T-helper 17 cell (primary cell): Measurements from ENCODE around the gene RANGRF. TPM values are rescaled to one million over a fixed set of nuclear protein-coding genes. Genes with fewer than 3 reads are reported as not detected.

ENCODE experiments used
- ATAC-seq: fragments of 150-1000 bp; cut with Tn5 transposase; 2 replicates; pipeline ENCODE4 v1.10.0; 2021; ENCODE audit warnings: mild to moderate bottlenecking, moderate library complexity
- DNase-seq, 3 donors: peaks; one replicate each; pipeline versions ENCODE4 v3.0.0 to v3.0.0-alpha.2; 2020 to 2021
- H3K9me3 ChIP-seq: one replicate; pipeline ENCODE4 v1.7.0; 2013; ENCODE audit warnings: low read length, mild to moderate bottlenecking; ENCODE audit not compliant: control insufficient read depth, poor library complexity, severe bottlenecking
- H3K27ac Mint-ChIP-seq: one replicate; pipeline ENCODE4 v1.8.0; 2022; ENCODE audit warnings: mild to moderate bottlenecking, moderate library complexity, mixed read lengths
- H3K27me3 Mint-ChIP-seq: one replicate; pipeline ENCODE4 v1.8.0; 2022; ENCODE audit warnings: mixed read lengths
- H3K36me3 Mint-ChIP-seq: one replicate; pipeline ENCODE4 v1.8.0; 2022; ENCODE audit warnings: low read depth, mixed read lengths
- H3K4me1 Mint-ChIP-seq: one replicate; pipeline ENCODE4 v1.8.0; 2022; ENCODE audit warnings: mild to moderate bottlenecking, mixed read lengths
- H3K4me3 Mint-ChIP-seq: one replicate; pipeline ENCODE4 v1.8.0; 2022; ENCODE audit warnings: mild to moderate bottlenecking, moderate library complexity, mixed read lengths
- total RNA-seq, 4 donors: library from RNA in 2 of 4; stranded (reverse) in 2 of 4; gene quantifications; one replicate each; pipeline ENCODE4 v1.2.3 and lab custom pipeline; 2022 to 2026

RANGRF gene
- total RNA-seq, 2 donors from 2014 or later = 27.0 to 36.2 TPM

DNA sequence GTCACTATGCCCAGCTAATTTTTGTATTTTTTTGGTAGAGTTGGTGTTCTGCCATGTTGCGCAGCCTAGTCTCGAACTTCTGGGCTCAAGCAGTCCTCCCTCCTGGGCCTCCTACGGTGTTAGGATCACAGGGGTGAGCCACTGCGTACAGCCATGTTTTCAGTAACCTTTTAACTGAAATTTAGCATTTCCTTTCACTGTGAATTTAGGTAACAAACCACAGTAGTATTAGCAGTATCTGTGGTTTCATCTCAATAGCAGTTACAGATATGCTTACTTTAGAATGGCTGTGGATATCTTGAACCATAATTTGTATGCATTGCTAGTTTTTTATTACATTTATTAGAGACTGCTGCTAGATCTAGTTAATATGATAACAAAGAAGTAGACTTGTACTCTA, 4.3 kb upstream of the RANGRF start:
- no peak for ATAC-seq
- Mint-ChIP-seq H3K4me1 (peaks cover 19% of the 10 kb centered on the region), H3K27me3 (peaks cover 5% of the 10 kb centered on the region), H3K4me3 (peak overlapping the region; percentile 25), H3K27ac (peak overlapping the region; percentile 56), H3K36me3 (no peaks in the 10 kb centered on the region)
- no peaks in the 10 kb centered on the region for H3K9me3 ChIP-seq
- DNase-seq = no peak

DNA sequence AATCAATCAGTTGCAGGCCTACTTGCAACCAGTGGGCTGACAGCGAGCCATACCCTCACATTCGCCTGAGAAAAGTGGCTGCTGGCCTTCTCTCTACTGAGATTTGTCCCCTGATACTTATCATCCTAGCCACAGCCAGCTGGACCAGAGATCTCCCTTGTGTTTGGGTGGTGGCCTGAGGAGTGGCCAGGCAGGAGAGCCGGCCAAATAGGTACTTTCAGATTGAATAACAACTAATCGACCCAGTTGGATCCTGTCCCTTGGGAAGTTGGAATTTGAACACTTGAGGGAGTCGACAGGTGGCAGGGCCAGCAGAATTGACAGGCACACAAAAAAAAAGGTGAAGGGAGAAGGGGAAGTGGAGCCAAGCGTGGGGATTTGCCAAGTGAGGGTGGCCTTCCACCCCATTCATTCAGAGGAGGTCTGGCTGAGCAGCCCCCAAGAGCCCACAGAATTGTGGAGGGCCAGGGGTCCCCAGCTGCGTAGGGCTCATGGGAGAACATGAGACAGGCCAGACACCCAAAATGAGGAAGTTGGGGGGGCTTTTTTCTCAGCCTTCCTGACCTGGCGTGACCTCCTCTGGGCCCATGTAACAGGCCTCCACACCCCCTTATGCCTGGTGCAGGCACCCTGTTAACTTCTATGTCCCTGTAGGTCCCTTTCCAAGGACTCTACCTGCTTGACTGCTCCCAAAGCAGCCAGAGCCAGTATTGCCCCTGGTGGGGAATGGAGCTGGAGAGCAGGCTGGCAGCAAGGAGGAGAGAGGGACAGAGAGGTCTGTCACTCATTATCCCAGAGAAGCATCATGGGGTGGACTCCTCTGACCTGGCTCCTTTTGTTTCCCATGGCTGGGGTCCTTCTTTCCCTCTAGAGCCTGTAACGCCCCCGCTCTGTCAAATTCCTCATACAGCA, 2.9 kb upstream of the RANGRF start:
- ATAC-seq = no peak
- Mint-ChIP-seq H3K27ac (no peak overlapping the region), H3K27me3 (no peaks in the 10 kb centered on the region), H3K36me3 (no peaks in the 10 kb centered on the region), H3K4me1 (peaks cover 31% of the 10 kb centered on the region), H3K4me3 (no peak overlapping the region)
- DNase-seq = no peak
- no peaks in the 10 kb centered on the region for H3K9me3 ChIP-seq

DNA sequence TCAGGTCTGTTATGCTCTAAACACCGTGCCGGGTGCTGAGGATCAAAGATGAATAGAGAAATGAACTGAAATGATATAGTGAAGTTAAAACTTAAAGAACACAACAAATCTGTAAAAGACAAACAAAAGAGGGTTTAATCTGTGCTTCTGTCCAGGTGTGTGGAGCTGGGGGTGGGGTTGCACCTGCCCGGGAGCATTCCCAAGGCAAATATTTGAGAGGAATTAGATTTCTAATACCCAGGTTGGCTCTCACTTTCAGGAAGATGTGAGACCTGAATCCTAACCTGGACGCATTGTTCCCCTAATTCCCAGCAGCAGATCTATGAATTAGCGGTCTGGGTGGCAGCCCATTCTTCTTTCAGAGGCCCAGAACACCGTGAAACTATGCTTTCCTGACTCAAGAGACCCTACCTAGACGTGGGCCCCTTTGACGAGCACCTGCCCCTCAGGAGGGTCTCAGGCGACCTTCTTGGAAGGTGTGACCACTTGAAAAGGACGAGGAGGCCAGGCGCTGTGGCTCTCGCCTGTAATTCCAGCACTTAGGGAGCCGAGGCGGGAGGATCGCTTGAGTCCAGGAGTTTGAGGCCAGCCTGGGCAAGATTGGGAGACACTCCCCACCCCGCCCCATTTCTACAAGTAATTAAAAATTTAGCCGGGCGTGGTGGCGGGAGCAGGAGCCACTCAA, 677 bp upstream of the RANGRF start:
- no peaks in the 10 kb centered on the region for H3K36me3 Mint-ChIP-seq
- no peaks in the 10 kb centered on the region for H3K9me3 ChIP-seq
- H3K4me1 Mint-ChIP-seq = peaks cover 31% of the 10 kb centered on the region
- H3K27ac Mint-ChIP-seq = peak overlapping the region; percentile 94
- H3K4me3 Mint-ChIP-seq = peak overlapping the region; percentile 94
- no peak for ATAC-seq
- no peaks in the 10 kb centered on the region for H3K27me3 Mint-ChIP-seq
- DNase-seq = no peak

DNA sequence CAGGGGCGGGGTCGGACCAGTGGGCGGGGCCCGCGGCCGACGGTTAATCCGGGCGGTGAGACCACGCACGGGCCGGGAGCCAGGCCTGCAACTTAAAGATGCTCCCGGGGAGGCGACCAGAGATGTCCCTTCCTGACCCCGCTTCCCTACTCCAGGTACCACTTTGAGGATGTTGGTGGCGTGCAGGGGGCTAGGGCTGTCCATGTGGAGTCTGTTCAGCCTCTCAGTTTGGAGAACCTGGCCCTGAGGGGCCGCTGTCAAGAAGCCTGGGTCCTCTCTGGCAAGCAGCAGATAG, 580 bp downstream of the RANGRF start:
- Mint-ChIP-seq H3K4me1 (peaks cover 30% of the 10 kb centered on the region), H3K27me3 (no peaks in the 10 kb centered on the region), H3K36me3 (no peaks in the 10 kb centered on the region), H3K4me3 (peak overlapping the region; percentile 94), H3K27ac (peak overlapping the region; percentile 94)
- ATAC-seq (no peak), DNase-seq (peak; percentile 22 to 50 (median 47))
- H3K9me3 ChIP-seq = no peaks in the 10 kb centered on the region

DNA sequence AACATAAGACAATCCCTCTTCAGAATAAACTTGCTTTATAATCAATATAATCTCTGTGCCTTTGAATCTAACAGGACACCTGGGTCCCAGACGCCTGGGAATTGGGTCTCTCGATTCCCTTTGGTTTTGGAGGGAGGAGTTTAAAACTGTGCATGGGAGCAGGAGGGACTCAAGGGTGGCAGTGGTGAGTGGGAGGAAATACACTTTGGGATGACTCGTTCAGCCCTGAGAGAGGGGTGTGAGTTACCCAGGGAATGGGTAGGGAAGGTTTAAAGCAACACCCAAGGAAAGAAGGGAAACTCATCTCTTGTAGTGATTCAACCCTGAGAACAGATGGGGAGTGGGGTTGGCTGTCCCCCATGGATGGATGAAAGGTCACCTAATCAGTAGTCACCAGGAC, 1.6 kb downstream of the RANGRF start:
- H3K36me3 Mint-ChIP-seq = no peaks in the 10 kb centered on the region
- ATAC-seq (no peak), DNase-seq (no peak)
- no peaks in the 10 kb centered on the region for H3K27me3 Mint-ChIP-seq
- H3K9me3 ChIP-seq = no peaks in the 10 kb centered on the region
- H3K4me1 Mint-ChIP-seq = peaks cover 36% of the 10 kb centered on the region
- peak overlapping the region; percentile 94 for H3K4me3 Mint-ChIP-seq
- H3K27ac Mint-ChIP-seq = peak overlapping the region; percentile 69

DNA sequence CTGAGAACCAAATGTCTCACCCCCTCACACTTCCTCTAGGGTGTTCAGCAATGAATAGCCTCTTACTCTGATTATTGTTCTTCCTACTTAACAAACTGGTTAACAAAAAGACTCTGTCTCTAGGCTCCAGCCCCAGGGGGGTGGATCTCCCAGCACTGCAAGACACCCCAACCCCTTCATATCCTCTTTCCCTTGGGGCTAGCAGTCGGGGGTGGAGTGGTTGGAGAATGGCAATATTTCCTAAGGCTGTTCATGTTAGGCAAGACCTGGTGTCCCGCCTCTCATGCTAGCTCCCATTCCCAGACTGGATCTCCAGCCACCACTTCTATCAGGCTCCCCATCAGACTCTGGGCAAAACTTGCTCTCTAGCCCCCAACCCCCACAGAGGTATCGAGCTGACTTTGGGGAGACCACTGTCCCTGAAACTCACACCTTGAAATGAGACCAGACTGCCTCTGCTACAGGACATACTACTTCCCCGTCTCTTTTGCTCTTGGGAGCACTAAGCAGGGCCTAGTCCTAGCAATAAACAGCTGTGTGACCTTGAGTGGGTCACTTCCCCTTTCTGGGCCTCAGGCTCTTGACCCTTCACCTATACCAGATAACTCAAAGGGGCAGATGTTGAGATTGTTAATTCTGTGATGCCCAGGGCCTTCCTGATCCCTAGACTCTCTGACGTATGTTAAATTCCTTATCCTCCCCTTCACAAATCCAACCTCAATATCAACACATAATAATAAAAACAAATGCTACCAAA, 4.3 kb downstream of the RANGRF start:
- no peak for DNase-seq
- Mint-ChIP-seq H3K4me1 (peaks cover 39% of the 10 kb centered on the region), H3K27ac (peak overlapping the region; percentile 49), H3K36me3 (no peaks in the 10 kb centered on the region), H3K27me3 (no peaks in the 10 kb centered on the region), H3K4me3 (no peak overlapping the region)
- ATAC-seq = no peak
- H3K9me3 ChIP-seq = no peaks in the 10 kb centered on the region

DNA sequence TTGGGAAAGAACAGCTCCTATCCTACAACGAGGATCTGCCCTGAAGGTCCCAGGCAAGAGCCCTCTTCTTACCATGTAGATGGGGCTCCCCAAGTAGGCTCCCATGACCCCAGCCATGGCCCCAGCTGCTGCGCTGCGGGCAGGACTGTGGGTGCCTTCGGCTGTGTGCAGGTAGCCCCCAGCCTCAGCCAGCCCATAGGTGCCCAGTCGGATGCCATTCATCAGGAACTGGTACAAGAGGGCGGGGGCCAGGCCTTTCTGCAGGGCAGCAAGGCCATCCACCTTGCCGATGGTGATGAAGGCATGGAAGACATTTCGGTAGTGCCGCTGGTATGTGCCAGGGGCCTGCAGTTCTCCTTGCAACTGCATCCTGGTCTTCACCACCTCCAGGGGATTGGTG, 5.9 kb downstream of the RANGRF start:
- H3K36me3 Mint-ChIP-seq = no peaks in the 10 kb centered on the region
- DNase-seq = no peak
- H3K27me3 Mint-ChIP-seq = no peaks in the 10 kb centered on the region
- H3K27ac Mint-ChIP-seq = peak overlapping the region; percentile 95
- peak overlapping the region; percentile 96 for H3K4me3 Mint-ChIP-seq
- no peaks in the 10 kb centered on the region for H3K9me3 ChIP-seq
- no peak for ATAC-seq
- H3K4me1 Mint-ChIP-seq = peaks cover 34% of the 10 kb centered on the region

DNA sequence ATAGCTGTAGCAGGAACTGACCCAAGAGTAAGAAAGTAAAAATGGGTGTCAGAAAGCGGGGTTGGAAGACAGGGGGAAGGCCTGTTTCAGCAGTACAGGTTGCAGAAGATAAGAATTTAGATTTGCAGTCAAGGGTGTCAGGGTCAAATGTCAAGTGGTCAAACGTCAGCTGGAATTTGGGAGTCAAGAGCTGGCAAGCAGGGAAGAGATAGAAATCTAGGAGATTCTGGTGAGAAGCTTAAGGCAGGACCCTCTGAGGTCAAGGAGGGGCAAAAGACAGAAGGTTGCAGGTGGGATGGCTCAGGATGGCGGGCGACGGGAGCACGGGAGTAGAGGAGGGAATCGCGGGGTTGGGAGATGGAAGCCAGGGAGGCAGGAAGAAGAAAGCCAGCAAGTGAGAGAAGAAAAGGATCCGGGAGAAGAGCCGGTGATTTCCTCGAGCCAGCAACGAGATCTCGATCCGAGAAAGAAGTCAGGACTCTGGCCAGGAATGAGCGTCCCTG, 6.4 kb downstream of the RANGRF start:
- ATAC-seq (no peak), DNase-seq (no peak)
- H3K36me3 Mint-ChIP-seq = no peaks in the 10 kb centered on the region
- H3K27ac Mint-ChIP-seq = peak overlapping the region; percentile 95
- peak overlapping the region; percentile 96 for H3K4me3 Mint-ChIP-seq
- peaks cover 31% of the 10 kb centered on the region for H3K4me1 Mint-ChIP-seq
- H3K27me3 Mint-ChIP-seq = no peaks in the 10 kb centered on the region
- H3K9me3 ChIP-seq = no peaks in the 10 kb centered on the region

DNA sequence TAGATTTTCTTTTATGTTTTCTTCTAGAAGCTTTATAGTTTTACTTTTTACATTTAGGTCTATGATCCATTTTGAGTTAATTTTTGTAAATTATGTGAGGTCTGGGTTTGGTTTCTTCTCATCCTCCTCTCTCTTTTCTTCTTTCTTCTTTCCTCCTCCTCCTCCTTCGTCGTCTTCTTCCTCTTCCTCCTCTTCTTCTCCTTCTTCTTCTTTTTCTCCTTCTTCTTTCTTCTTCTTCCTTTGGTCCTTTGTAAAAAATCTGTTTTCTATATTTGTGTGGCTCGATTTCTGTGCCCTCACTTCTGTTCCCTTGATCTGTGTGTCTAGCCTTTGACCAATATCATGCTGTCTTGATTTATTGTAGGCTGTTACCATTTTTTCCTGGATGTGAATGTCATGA, 11.8 kb downstream of the RANGRF start:
- Mint-ChIP-seq H3K27me3 (peaks cover 5% of the 10 kb centered on the region), H3K27ac (no peak overlapping the region), H3K4me1 (peaks cover 15% of the 10 kb centered on the region), H3K36me3 (no peaks in the 10 kb centered on the region), H3K4me3 (no peak overlapping the region)
- ATAC-seq (no peak), DNase-seq (no peak)
- H3K9me3 ChIP-seq = no peaks in the 10 kb centered on the region

DNA sequence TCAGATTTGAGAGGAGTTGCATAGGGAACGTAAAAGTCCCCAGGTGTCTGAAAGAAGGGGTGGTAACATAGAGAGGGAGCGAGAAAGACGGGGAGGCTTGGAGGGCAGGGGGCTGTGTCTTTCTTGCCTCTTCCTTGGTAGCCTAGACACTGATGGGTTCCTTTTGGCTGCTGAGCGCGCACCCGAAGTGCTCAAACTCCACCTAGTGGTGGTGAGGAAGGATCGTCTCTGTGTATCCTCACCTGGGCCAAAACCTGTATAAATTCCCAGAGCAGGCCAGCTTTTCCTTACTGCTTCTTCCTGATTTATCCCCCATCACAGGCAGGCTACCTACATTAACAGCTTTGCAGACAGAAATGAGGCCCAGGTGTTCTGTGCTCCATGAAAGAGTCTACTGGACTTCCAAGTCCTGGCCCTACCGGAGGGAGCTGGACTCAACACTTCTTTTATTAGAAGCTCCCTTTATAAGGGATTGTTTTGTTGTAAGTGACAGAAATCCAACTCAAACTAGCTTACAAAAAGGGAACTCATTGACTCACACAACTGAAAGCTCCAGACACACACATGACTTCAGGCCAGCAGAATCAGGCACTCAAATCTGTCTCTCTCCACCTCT, 12.3 kb downstream of the RANGRF start:
- Mint-ChIP-seq H3K4me1 (peaks cover 14% of the 10 kb centered on the region), H3K36me3 (no peaks in the 10 kb centered on the region), H3K27ac (no peak overlapping the region), H3K27me3 (peaks cover 5% of the 10 kb centered on the region), H3K4me3 (no peak overlapping the region)
- H3K9me3 ChIP-seq = no peaks in the 10 kb centered on the region
- DNase-seq = peak; percentile 30 to 49 (median 39)
- ATAC-seq = peak; percentile 94

DNA sequence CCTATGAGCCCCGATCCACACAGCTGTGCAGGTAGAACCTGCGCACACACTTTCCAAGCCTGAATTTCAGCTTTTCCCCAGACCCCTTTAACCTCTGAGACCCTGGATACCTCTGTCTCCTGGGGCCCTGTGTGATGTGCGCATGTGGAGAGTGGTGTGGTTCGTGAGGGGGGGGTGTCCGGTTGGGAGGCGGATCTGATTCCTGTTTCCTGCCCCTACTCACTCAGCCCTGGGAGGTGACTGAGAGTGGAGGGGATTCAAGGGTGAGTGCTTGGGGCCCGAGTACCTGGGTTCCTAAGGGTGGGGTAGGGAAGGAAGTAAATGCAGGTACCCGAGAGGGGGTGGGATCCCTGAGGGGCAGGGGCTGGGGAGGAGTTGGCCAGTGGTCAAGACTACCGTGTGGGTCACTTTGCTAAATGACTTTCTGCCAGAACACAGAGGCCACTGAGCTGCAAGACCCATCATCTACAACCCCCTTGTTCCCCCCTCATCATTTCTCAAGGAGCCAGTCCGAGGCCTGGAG, 22.2 kb downstream of the RANGRF start:
- H3K36me3 Mint-ChIP-seq = peaks cover 2% of the 10 kb centered on the region
- H3K4me3 Mint-ChIP-seq = no peak overlapping the region
- no peak for ATAC-seq
- H3K9me3 ChIP-seq = no peaks in the 10 kb centered on the region
- peaks cover 41% of the 10 kb centered on the region for H3K27me3 Mint-ChIP-seq
- H3K4me1 Mint-ChIP-seq = peaks cover 2% of the 10 kb centered on the region
- no peak overlapping the region for H3K27ac Mint-ChIP-seq
- no peak for DNase-seq

DNA sequence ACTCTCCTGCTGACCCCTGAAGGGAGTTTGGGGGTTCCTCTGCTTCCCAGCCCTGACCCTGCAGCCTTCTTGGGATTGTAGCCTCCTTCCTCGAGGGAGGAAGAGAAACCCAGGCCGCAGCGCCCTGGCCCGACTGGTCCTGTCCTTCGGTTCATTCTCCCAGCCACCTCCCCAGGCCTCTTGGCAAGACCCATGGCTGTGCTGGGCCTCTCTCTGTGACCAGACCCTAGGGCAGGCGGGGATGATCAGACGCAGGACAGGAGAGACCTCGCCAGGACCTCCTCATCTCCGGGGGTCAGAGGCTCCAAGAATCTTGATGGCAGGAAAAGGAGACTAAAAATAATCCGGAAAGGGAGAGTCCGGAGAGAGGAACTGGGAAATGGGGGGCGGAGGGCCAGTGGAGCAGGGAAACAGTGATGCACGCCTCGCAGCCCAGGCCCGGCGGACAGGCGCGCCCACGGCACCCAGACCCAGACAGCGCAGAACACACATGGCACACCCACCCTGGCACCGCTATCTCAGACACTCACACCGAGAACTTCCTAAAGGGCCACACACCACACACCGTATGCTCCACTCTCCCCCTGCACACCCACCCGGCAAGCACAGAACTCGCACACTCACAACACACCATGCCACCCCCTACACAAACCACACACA, 22.8 kb downstream of the RANGRF start:
- no peaks in the 10 kb centered on the region for H3K9me3 ChIP-seq
- no peak overlapping the region for H3K27ac Mint-ChIP-seq
- H3K36me3 Mint-ChIP-seq = peaks cover 5% of the 10 kb centered on the region
- H3K4me1 Mint-ChIP-seq = peaks cover 2% of the 10 kb centered on the region
- ATAC-seq = no peak
- no peak overlapping the region for H3K4me3 Mint-ChIP-seq
- H3K27me3 Mint-ChIP-seq = peaks cover 47% of the 10 kb centered on the region
- DNase-seq = no peak
